Activated T-cell treated with anti-CD3 and anti-CD28 coated beads, Interleukin-2, amount 50 U/mL, for 48 hours (primary cell): Measurements from ENCODE around the gene C2CD2.

ENCODE experiments used
- DNase-seq, 2 experiments: peaks; one replicate each; pipeline ENCODE4 v3.0.0-alpha.2; 2020

Gene C2CD2

GRCh38 chr21:41836166-41837015 is 117.4 kb downstream of the C2CD2 start:
- no peak for DNase-seq

GRCh38 chr21:41835711-41836154 is 118.1 kb downstream of the C2CD2 start:
- no peak for DNase-seq
